Osteoblast (primary cell): Measurements from ENCODE around the gene PPHLN1. TPM values are rescaled to one million over a fixed set of nuclear protein-coding genes. Genes with fewer than 3 reads are reported as not detected.

Experiments
- DNase-seq: peaks from one replicate; pipeline ENCODE4 v3.0.0; 2011; ENCODE audit warnings: low spot score, mixed read lengths; ENCODE audit not compliant: insufficient read length; ENCODE audit errors: missing footprints
- H2AFZ ChIP-seq: 2 replicates; pipeline ENCODE4 v1.6.0; 2011; ENCODE audit warnings: mild to moderate bottlenecking, low read length
- H3K27ac ChIP-seq: 2 replicates; pipeline ENCODE4 v1.5.1; 2011; ENCODE audit warnings: mild to moderate bottlenecking, low read depth, low read length, moderate library complexity
- H3K27me3 ChIP-seq: 2 replicates; pipeline ENCODE4 v1.6.0; 2012; ENCODE audit warnings: mild to moderate bottlenecking, control low read depth, inconsistent platforms, low read length, moderate library complexity; ENCODE audit not compliant: insufficient read depth
- H3K36me3 ChIP-seq: 2 replicates; pipeline ENCODE4 v1.5.1; 2011; ENCODE audit warnings: mild to moderate bottlenecking, low read length, control low read depth, moderate library complexity; ENCODE audit not compliant: insufficient read depth
- H3K4me1 ChIP-seq: 2 replicates; pipeline ENCODE4 v1.5.1; 2011; ENCODE audit warnings: mild to moderate bottlenecking, low read length, control low read depth, moderate library complexity; ENCODE audit not compliant: insufficient read depth
- H3K4me2 ChIP-seq: 2 replicates; pipeline ENCODE4 v1.6.0; 2011; ENCODE audit warnings: mild to moderate bottlenecking, low read length; ENCODE audit not compliant: insufficient read depth
- H3K4me3 ChIP-seq: fragments of 200-600 bp; sonication (generic); 3 replicates; pipeline ENCODE4 v1.5.1; 2012; ENCODE audit warnings: mild to moderate bottlenecking, low read length, inconsistent platforms; ENCODE audit not compliant: insufficient read depth
- H3K79me2 ChIP-seq: 2 replicates; pipeline ENCODE4 v1.6.0; 2012; ENCODE audit warnings: mild to moderate bottlenecking, low read length, control low read depth, inconsistent platforms; ENCODE audit not compliant: insufficient read depth
- H3K9me3 ChIP-seq: 2 replicates; pipeline ENCODE4 v1.5.1; 2011; ENCODE audit warnings: low read depth, low read length, control low read depth
- H4K20me1 ChIP-seq: 2 replicates; pipeline ENCODE4 v1.6.0; 2012; ENCODE audit warnings: mild to moderate bottlenecking, low read length, control low read depth; ENCODE audit not compliant: insufficient read depth
- CTCF ChIP-seq: IDR thresholded peaks from 2 replicates; pipeline ENCODE4 v1.5.1; 2011; ENCODE audit warnings: mild to moderate bottlenecking, low read depth, low read length, moderate library complexity; ENCODE audit errors: extremely low read depth
- total RNA-seq: library from RNA; depleted of rRNA; stranded (reverse); fragments of >200 nt; gene quantifications from 2 replicates; pipeline ENCODE4 v1.2.3, GENCODE V29; 2012

PPHLN1 gene
- total RNA-seq, 1 donor: 70.9 TPM

- Histone ChIP-seq H3K9me3 (no peaks in the 10 kb centered on the region), H3K4me2 (no peak overlapping the region), H3K27me3 (no peaks in the 10 kb centered on the region), H2AFZ (no peak overlapping the region), H3K4me3 (no peak overlapping the region), H3K27ac (no peak overlapping the region), H3K4me1 (no peaks in the 10 kb centered on the region), H4K20me1 (no peaks in the 10 kb centered on the region), H3K36me3 (peaks cover 2% of the 10 kb centered on the region), H3K79me2 (no peaks in the 10 kb centered on the region)
- DNase-seq: no peak
- TF ChIP-seq CTCF: no peak
Observed at GRCh38 chr12:42306297-42306696, 19.7 kb upstream of the PPHLN1 start.

- no peak overlapping the region for H3K4me2 ChIP-seq
- H3K4me1 ChIP-seq: no peaks in the 10 kb centered on the region
- no peaks in the 10 kb centered on the region for H3K79me2 ChIP-seq
- no peaks in the 10 kb centered on the region for H3K9me3 ChIP-seq
- H3K36me3 ChIP-seq: peaks cover 13% of the 10 kb centered on the region
- H3K27ac ChIP-seq: no peak overlapping the region
- H4K20me1 ChIP-seq: no peaks in the 10 kb centered on the region
- no peak for TF ChIP-seq CTCF
- H2AFZ ChIP-seq: no peak overlapping the region
- no peak for DNase-seq
- H3K27me3 ChIP-seq: no peaks in the 10 kb centered on the region
- no peak overlapping the region for H3K4me3 ChIP-seq
Observed at GRCh38 chr12:42308390-42308789, 17.6 kb upstream of the PPHLN1 start.

- Histone ChIP-seq H3K36me3 (peaks cover 16% of the 10 kb centered on the region), H3K9me3 (no peaks in the 10 kb centered on the region), H3K27me3 (no peaks in the 10 kb centered on the region), H3K4me1 (no peaks in the 10 kb centered on the region), H3K4me2 (no peak overlapping the region), H3K27ac (no peak overlapping the region), H3K79me2 (no peaks in the 10 kb centered on the region), H3K4me3 (no peak overlapping the region), H4K20me1 (no peaks in the 10 kb centered on the region), H2AFZ (no peak overlapping the region)
- no peak for DNase-seq
- TF ChIP-seq CTCF: no peak
Observed at GRCh38 chr12:42309996-42310395, 16.0 kb upstream of the PPHLN1 start.

- TF ChIP-seq CTCF: no peak
- Histone ChIP-seq H3K4me2 (no peak overlapping the region), H3K27ac (no peak overlapping the region), H3K79me2 (no peaks in the 10 kb centered on the region), H3K27me3 (no peaks in the 10 kb centered on the region), H3K9me3 (no peaks in the 10 kb centered on the region), H3K4me1 (no peaks in the 10 kb centered on the region), H4K20me1 (no peaks in the 10 kb centered on the region), H2AFZ (no peak overlapping the region), H3K4me3 (no peak overlapping the region), H3K36me3 (peaks cover 29% of the 10 kb centered on the region)
- DNase-seq: no peak
Observed at GRCh38 chr12:42315108-42315507, 10.9 kb upstream of the PPHLN1 start.
